ENCODE results near the gene TEX30.
"Not testable (repeated sequence)": the region's sequence is repeated elsewhere in the genome, so short reads cannot be mapped to it uniquely, and the experiment has no call there.

Gene TEX30

GRCh38 chr13:102793611-102794355 lies 20.2 kb upstream of the TEX30 start:
- DNase-seq (ENCODE audit: low read depth): no peak
- H3K4me3 ChIP-seq (ENCODE audit: low read depth, low read length): no peak overlapping the region
- no peak for TF ChIP-seq CTCF (conservative IDR thresholded peaks at IDR 0.05; ENCODE audit: low read depth, low read length)

- TF ChIP-seq CTCF (conservative IDR thresholded peaks at IDR 0.05; ENCODE audit: low read depth, low read length): no peak
- no peak for DNase-seq (ENCODE audit: low read depth)
- H3K4me3 ChIP-seq (ENCODE audit: low read depth, low read length): no peak overlapping the region
Measured at GRCh38 chr13:102792396-102792795, 18.8 kb upstream of the TEX30 start.

GRCh38 chr13:102788683-102789082 lies 15.1 kb upstream of the TEX30 start:
- no peak for DNase-seq (ENCODE audit: low read depth)
- H3K4me3 ChIP-seq (ENCODE audit: low read depth, low read length): no peak overlapping the region
- no peak for TF ChIP-seq CTCF (conservative IDR thresholded peaks at IDR 0.05; ENCODE audit: low read depth, low read length)

- TF ChIP-seq CTCF (conservative IDR thresholded peaks at IDR 0.05; ENCODE audit: low read depth, low read length): no peak
- DNase-seq (ENCODE audit: low read depth): no peak
- H3K4me3 ChIP-seq (ENCODE audit: low read depth, low read length): no peak overlapping the region
Measured at GRCh38 chr13:102784483-102784882, 10.9 kb upstream of the TEX30 start.

- TF ChIP-seq CTCF (conservative IDR thresholded peaks at IDR 0.05; ENCODE audit: low read depth, low read length): no peak
- no peak for DNase-seq (ENCODE audit: low read depth)
Measured at GRCh38 chr13:102781591-102781990, 8.0 kb upstream of the TEX30 start.

GRCh38 chr13:102780656-102781055 lies 7.1 kb upstream of the TEX30 start:
- H3K4me3 ChIP-seq (ENCODE audit: low read depth, low read length); DNase-seq (ENCODE audit: low read depth): not testable (repeated sequence)

More at GRCh38 chr13:102781591-102781990, 8.0 kb upstream of the TEX30 start:
- no peak overlapping the region for H3K4me3 ChIP-seq (ENCODE audit: low read depth, low read length)

GRCh38 chr13:102779436-102780159 lies 6.0 kb upstream of the TEX30 start:
- TF ChIP-seq CTCF (conservative IDR thresholded peaks at IDR 0.05; ENCODE audit: low read depth, low read length): no peak
- no peak for DNase-seq (ENCODE audit: low read depth)
- no peak overlapping the region for H3K4me3 ChIP-seq (ENCODE audit: low read depth, low read length)

Data from choroid plexus epithelial cell (primary cell).